Activated CD4-positive, alpha-beta T cell treated with anti-CD3 and anti-CD28 coated beads, Interleukin-2, Interleukin-6, amounts not matched to agents 100 ng/mL and 50 ng/mL, durations not matched to agents 16 hours and 8 hours (primary cell): ENCODE measurements around the gene NEU4.
"Not testable (repeated sequence)": the region's sequence is repeated elsewhere in the genome, so short reads cannot be mapped to it uniquely, and the experiment has no call there.

ENCODE experiments used
- DNase-seq: peaks from one replicate; pipeline ENCODE4 v3.0.0-alpha.2; 2020

Gene NEU4

GRCh38 chr2:241814643-241815476 is 5.9 kb downstream of the NEU4 start:
- DNase-seq, result no peak

- DNase-seq, result no peak
These were observed 6.8 kb downstream of the NEU4 start for GRCh38 chr2:241815477-241816430.

- no peak for DNase-seq
These were observed 7.6 kb downstream of the NEU4 start for GRCh38 chr2:241816431-241817121.

GRCh38 chr2:241817126-241817820 is 8.3 kb downstream of the NEU4 start:
- DNase-seq, result no peak

- DNase-seq, result not testable (repeated sequence)
These were observed 8.8 kb downstream of the NEU4 start for GRCh38 chr2:241817821-241818215.

- DNase-seq, result no peak
These were observed 9.4 kb downstream of the NEU4 start for GRCh38 chr2:241818229-241818942.

GRCh38 chr2:241818943-241819270 is 9.9 kb downstream of the NEU4 start:
- DNase-seq, result no peak

GRCh38 chr2:241819947-241820624 is 11.1 kb downstream of the NEU4 start:
- not testable (repeated sequence) for DNase-seq

- no peak for DNase-seq
These were observed 11.8 kb downstream of the NEU4 start for GRCh38 chr2:241820625-241821384.

GRCh38 chr2:241821460-241822263 is 12.7 kb downstream of the NEU4 start:
- no peak for DNase-seq

GRCh38 chr2:241822264-241822623 is 13.3 kb downstream of the NEU4 start:
- no peak for DNase-seq

GRCh38 chr2:241823531-241824437 is 14.8 kb downstream of the NEU4 start:
- DNase-seq, result not testable (repeated sequence)

GRCh38 chr2:241827394-241827793 is 18.4 kb downstream of the NEU4 start:
- DNase-seq, result no peak

GRCh38 chr2:241833101-241833663 is 24.2 kb downstream of the NEU4 start:
- DNase-seq, result no peak

GRCh38 chr2:241833756-241834526 is 24.9 kb downstream of the NEU4 start:
- DNase-seq, result not testable (repeated sequence)

GRCh38 chr2:241834527-241835210 is 25.7 kb downstream of the NEU4 start:
- no peak for DNase-seq

- DNase-seq, result no peak
These were observed 26.6 kb downstream of the NEU4 start for GRCh38 chr2:241835611-241836010.
